MM.1S (cell line): ENCODE results near the gene GPT2.

Experiments used
- EZH2 ChIP-seq: fragments of 300-600 bp; sonication (generic); optimal IDR thresholded peaks from 2 replicates; pipeline ENCODE3; 2017; ENCODE audit warnings: low read depth, mild to moderate bottlenecking, antibody characterized with exemption, low read length, mixed read lengths
- TF ChIP-seq, protein P1 (sequence below): fragments of 300-600 bp; sonication (generic); IDR thresholded peaks from 2 replicates; pipeline ENCODE4 v1.5.1; 2016; ENCODE audit warnings: antibody characterized with exemption, low read length, mixed read lengths

DNA sequence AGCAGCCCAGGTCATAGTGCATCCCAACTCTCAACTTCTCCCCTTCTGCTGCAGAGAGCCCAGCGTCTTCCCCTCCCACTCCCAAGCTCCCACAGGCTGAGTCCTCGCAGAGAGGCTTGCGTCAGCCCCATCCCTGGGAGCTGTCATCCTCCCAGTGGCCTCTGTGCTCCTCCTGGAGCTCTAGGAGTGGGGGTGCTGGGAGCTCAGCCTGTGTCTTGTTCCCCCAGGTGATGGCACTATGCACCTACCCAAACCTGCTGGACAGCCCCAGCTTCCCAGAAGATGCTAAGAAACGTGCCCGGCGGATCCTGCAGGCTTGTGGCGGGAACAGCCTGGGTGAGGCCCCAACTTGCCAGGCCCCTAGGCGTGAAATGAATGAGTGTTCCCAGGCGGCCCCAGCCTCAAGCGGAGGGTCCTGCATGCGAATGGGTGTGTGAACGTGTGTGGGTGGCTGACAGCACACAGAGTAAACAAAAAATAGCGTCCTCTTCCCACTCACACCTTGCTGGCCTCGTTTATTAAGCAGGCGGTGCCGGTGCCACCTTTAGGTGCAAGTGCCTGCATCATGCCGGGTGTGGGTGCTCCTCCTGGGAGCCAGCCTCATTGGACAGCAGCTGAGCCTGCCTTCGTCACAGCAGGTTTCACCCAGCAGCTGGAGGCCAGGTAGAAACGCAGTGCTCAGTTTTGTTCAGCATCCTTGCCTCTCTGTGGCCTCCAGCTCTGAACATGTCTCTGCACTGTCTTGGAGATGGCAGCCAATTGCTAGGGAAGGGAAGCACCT is 16.5 kb downstream of the GPT2 start:
- TF ChIP-seq, protein P1, sequence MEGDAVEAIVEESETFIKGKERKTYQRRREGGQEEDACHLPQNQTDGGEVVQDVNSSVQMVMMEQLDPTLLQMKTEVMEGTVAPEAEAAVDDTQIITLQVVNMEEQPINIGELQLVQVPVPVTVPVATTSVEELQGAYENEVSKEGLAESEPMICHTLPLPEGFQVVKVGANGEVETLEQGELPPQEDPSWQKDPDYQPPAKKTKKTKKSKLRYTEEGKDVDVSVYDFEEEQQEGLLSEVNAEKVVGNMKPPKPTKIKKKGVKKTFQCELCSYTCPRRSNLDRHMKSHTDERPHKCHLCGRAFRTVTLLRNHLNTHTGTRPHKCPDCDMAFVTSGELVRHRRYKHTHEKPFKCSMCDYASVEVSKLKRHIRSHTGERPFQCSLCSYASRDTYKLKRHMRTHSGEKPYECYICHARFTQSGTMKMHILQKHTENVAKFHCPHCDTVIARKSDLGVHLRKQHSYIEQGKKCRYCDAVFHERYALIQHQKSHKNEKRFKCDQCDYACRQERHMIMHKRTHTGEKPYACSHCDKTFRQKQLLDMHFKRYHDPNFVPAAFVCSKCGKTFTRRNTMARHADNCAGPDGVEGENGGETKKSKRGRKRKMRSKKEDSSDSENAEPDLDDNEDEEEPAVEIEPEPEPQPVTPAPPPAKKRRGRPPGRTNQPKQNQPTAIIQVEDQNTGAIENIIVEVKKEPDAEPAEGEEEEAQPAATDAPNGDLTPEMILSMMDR, result no peak
- no peak for TF ChIP-seq EZH2
